ENCODE data around the gene LRMDA.

GRCh38 chr10:76440426-76440825, 1009.0 kb downstream of the LRMDA start:
- no peak for TF ChIP-seq SMC3 (IDR thresholded peaks at IDR 0.05; ENCODE audit: low read length)
- TF ChIP-seq RERE (CRISPR knock-in tag; IDR thresholded peaks at IDR 0.05; ENCODE audit: low read depth), result no peak
- TF ChIP-seq CENPBD1 (CRISPR knock-in tag; IDR thresholded peaks at IDR 0.05; ENCODE audit: borderline replicate concordance, low read depth), result no peak
- no peak for TF ChIP-seq KAT7 (CRISPR knock-in tag; IDR thresholded peaks at IDR 0.05; ENCODE audit: borderline replicate concordance)
- no peak for TF ChIP-seq ZBTB2 (CRISPR knock-in tag; IDR thresholded peaks at IDR 0.05; ENCODE audit: low read depth)
- no peak for TF ChIP-seq ZBTB40 (IDR thresholded peaks at IDR 0.05)
- no peak for TF ChIP-seq ZBTB40 (CRISPR knock-in tag; IDR thresholded peaks at IDR 0.05)
- TF ChIP-seq ZNF691 (CRISPR knock-in tag; IDR thresholded peaks at IDR 0.05; ENCODE audit: borderline replicate concordance, low read depth), result no peak
- no peak for TF ChIP-seq ZNF10 (CRISPR knock-in tag; IDR thresholded peaks at IDR 0.05; ENCODE audit: borderline replicate concordance, low read depth)

Measured in HepG2 (cell line).